H9 (cell line): ENCODE measurements around the gene SYNE3. TPM values are rescaled to one million over a fixed set of nuclear protein-coding genes. Genes with fewer than 3 reads are reported as not detected.

Experiments used
- DNase-seq: peaks from one replicate; pipeline ENCODE4 v3.0.0-alpha.2; 2017
- H2AFZ ChIP-seq: one replicate; pipeline ENCODE4 v1.6.1; 2013; ENCODE audit warnings: mild to moderate bottlenecking, low read length, control low read depth, moderate library complexity
- H2AK5ac ChIP-seq: 2 replicates; pipeline ENCODE4 v1.6.1; 2013; ENCODE audit warnings: low read length, control low read depth, mixed read lengths; ENCODE audit not compliant: insufficient read length
- H2BK120ac ChIP-seq: one replicate; pipeline ENCODE4 v1.6.1; 2013; ENCODE audit warnings: low read depth, mild to moderate bottlenecking, low read length, control low read depth, inconsistent platforms; ENCODE audit not compliant: poor library complexity, severe bottlenecking
- H2BK12ac ChIP-seq: 2 replicates; pipeline ENCODE4 v1.6.1; 2013; ENCODE audit warnings: low read length, control low read depth, mixed read lengths, low read depth; ENCODE audit not compliant: insufficient read length
- H2BK15ac ChIP-seq: 2 replicates; pipeline ENCODE4 v1.6.1; 2013; ENCODE audit warnings: low read depth, low read length, control low read depth
- H2BK20ac ChIP-seq: one replicate; pipeline ENCODE4 v1.6.1; 2013; ENCODE audit warnings: low read depth, mild to moderate bottlenecking, low read length, control low read depth, inconsistent platforms; ENCODE audit not compliant: poor library complexity, severe bottlenecking
- H2BK5ac ChIP-seq: 2 replicates; pipeline ENCODE4 v1.6.1; 2013; ENCODE audit warnings: low read length, control low read depth, mixed read lengths; ENCODE audit not compliant: insufficient read length
- H3K14ac ChIP-seq: 2 replicates; pipeline ENCODE4 v1.6.1; 2013; ENCODE audit warnings: low read length, control low read depth; ENCODE audit not compliant: insufficient read depth
- H3K18ac ChIP-seq: 2 replicates; pipeline ENCODE4 v1.6.1; 2013; ENCODE audit warnings: low read depth, mild to moderate bottlenecking, mixed read lengths, low read length, control low read depth; ENCODE audit not compliant: insufficient read length
- H3K23ac ChIP-seq: 2 replicates; pipeline ENCODE4 v1.6.1; 2013; ENCODE audit warnings: low read length, control low read depth, mixed read lengths, low read depth; ENCODE audit not compliant: insufficient read length
- H3K23me2 ChIP-seq: 2 replicates; pipeline ENCODE4 v1.6.1; 2013; ENCODE audit warnings: low read depth, mild to moderate bottlenecking, mixed read lengths, low read length, control low read depth; ENCODE audit not compliant: insufficient read length, poor library complexity, severe bottlenecking
- H3K27ac ChIP-seq: 2 replicates; pipeline ENCODE4 v1.5.1; 2013; ENCODE audit warnings: low read length, control low read depth, mixed read lengths, low read depth; ENCODE audit not compliant: insufficient read length
- H3K27me3 ChIP-seq: 2 replicates; pipeline ENCODE4 v1.6.1; 2013; ENCODE audit warnings: low read length, control low read depth, inconsistent platforms; ENCODE audit not compliant: insufficient read depth
- H3K4ac ChIP-seq: 2 replicates; pipeline ENCODE4 v1.6.1; 2013; ENCODE audit warnings: low read depth, mild to moderate bottlenecking, control low read depth, inconsistent platforms, low read length, moderate library complexity
- H3K4me1 ChIP-seq: 2 replicates; pipeline ENCODE4 v1.6.1; 2013; ENCODE audit warnings: low read length, control low read depth, inconsistent platforms; ENCODE audit not compliant: insufficient read depth
- H3K4me2 ChIP-seq: 2 replicates; pipeline ENCODE4 v1.6.1; 2013; ENCODE audit warnings: low read length, control low read depth, mixed read lengths; ENCODE audit not compliant: insufficient read length, insufficient read depth
- H3K56ac ChIP-seq: 2 replicates; pipeline ENCODE4 v1.6.1; 2013; ENCODE audit warnings: low read depth, mild to moderate bottlenecking, mixed read lengths, low read length, control low read depth; ENCODE audit not compliant: insufficient read length
- H3K79me1 ChIP-seq: 2 replicates; pipeline ENCODE4 v1.6.1; 2013; ENCODE audit warnings: low read depth, mild to moderate bottlenecking, moderate library complexity, low read length, control low read depth, inconsistent platforms; ENCODE audit not compliant: insufficient read depth, poor library complexity, severe bottlenecking
- H3K79me2 ChIP-seq: 2 replicates; pipeline ENCODE4 v1.6.1; 2013; ENCODE audit warnings: low read length, control low read depth, inconsistent platforms; ENCODE audit not compliant: insufficient read depth
- H3K9ac ChIP-seq: 2 replicates; pipeline ENCODE4 v1.6.1; 2013; ENCODE audit warnings: low read length, control low read depth, mixed read lengths; ENCODE audit not compliant: insufficient read length; ENCODE audit errors: extremely low read depth
- H3K9me3 ChIP-seq: one replicate; pipeline ENCODE4 v1.6.1; 2013; ENCODE audit warnings: low read depth, low read length, inconsistent platforms; ENCODE audit not compliant: control insufficient read depth
- H3T11ph ChIP-seq: one replicate; pipeline ENCODE4 v1.6.1; 2013; ENCODE audit warnings: mild to moderate bottlenecking, low read length, control low read depth, inconsistent platforms
- H4K20me1 ChIP-seq: one replicate; pipeline ENCODE4 v1.6.1; 2013; ENCODE audit not compliant: control insufficient read depth, insufficient read length, insufficient read depth
- H4K5ac ChIP-seq: 2 replicates; pipeline ENCODE4 v1.6.1; 2013; ENCODE audit warnings: low read depth, mild to moderate bottlenecking, mixed read lengths, low read length, control low read depth; ENCODE audit not compliant: insufficient read length
- H4K8ac ChIP-seq: replicated peaks from 2 replicates; pipeline ENCODE4 v1.6.1; 2013; ENCODE audit warnings: low read length, control low read depth, mixed read lengths, low read depth; ENCODE audit not compliant: insufficient read length
- H4K91ac ChIP-seq: 2 replicates; pipeline ENCODE4 v1.6.1; 2013; ENCODE audit warnings: low read depth, mild to moderate bottlenecking, moderate library complexity, mixed read lengths, low read length, control low read depth; ENCODE audit not compliant: insufficient read length
- H3K27ac Mint-ChIP-seq, 3 experiments: 2 replicates in 2 of 3; 3 replicates in 1 of 3; pipeline ENCODE4 v1.8.0; 2020 to 2021; ENCODE audit warnings: mixed read lengths in 3 of 3, mild to moderate bottlenecking in 1 of 3, moderate library complexity in 1 of 3
- H3K27me3 Mint-ChIP-seq: 2 replicates; pipeline ENCODE4 v1.8.0; 2021; ENCODE audit warnings: low read depth, mild to moderate bottlenecking, moderate library complexity, mixed read lengths
- H3K36me3 Mint-ChIP-seq, 3 experiments: 2 replicates in 2 of 3; 3 replicates in 1 of 3; pipeline ENCODE4 v1.8.0; 2020 to 2021; ENCODE audit warnings: low read depth in 3 of 3, mixed read lengths in 3 of 3; ENCODE audit not compliant: insufficient read depth in 1 of 3
- H3K4me1 Mint-ChIP-seq, 2 experiments: 2 replicates each; pipeline ENCODE4 v1.8.0; 2020; ENCODE audit warnings: mixed read lengths in 2 of 2
- H3K4me3 Mint-ChIP-seq, 2 experiments: 2 replicates in 1 of 2; 3 replicates in 1 of 2; pipeline ENCODE4 v1.8.0; 2020 to 2021; ENCODE audit warnings: mild to moderate bottlenecking in 2 of 2, mixed read lengths in 2 of 2, moderate library complexity in 1 of 2
- H3K9me3 Mint-ChIP-seq, 2 experiments: 2 replicates in 1 of 2; 3 replicates in 1 of 2; pipeline ENCODE4 v1.8.0; 2020; ENCODE audit warnings: mild to moderate bottlenecking in 2 of 2, mixed read lengths in 2 of 2, moderate library complexity in 1 of 2
- CTCF ChIP-seq: fragments of 200-600 bp; sonication (generic); conservative IDR thresholded peaks from 3 replicates; pipeline ENCODE4 v1.8.0; 2021; ENCODE audit warnings: antibody characterized with exemption, mild to moderate bottlenecking
- WGBS: extraction: QIAGEN DNeasy Blood & Tissue Kit; methylation state at CpG from one replicate; pipeline ENCODE4 v1.1.7; 2013; ENCODE audit warnings: missing lambda C conversion rate, low lambda C conversion rate, mixed read lengths; ENCODE audit not compliant: insufficient read length; ENCODE audit errors: extremely low coverage; 5-methylcytosine and 5-hydroxymethylcytosine counted together
- total RNA-seq: library from RNA; stranded (reverse); gene quantifications from 2 replicates; pipeline ENCODE4 v1.2.1, GENCODE V29; 2021

The SYNE3 gene
- total RNA-seq, 1 experiment from 2014 or later = 0.11 TPM

GRCh38 chr14:95496690-95497259, 19.7 kb downstream of the SYNE3 start:
- Histone ChIP-seq H2BK20ac (no peak overlapping the region), H3K79me1 (no peaks in the 10 kb centered on the region), H3K18ac (no peak overlapping the region), H3K9me3 (no peaks in the 10 kb centered on the region), H3K23ac (no peak overlapping the region), H2AFZ (no peak overlapping the region), H3K9ac (no peak overlapping the region), H3K4me1 (no peaks in the 10 kb centered on the region), H2BK120ac (no peak overlapping the region), H3K4ac (no peak overlapping the region), H4K5ac (no peak overlapping the region), H3K27me3 (no peaks in the 10 kb centered on the region), H4K20me1 (peaks cover 2% of the 10 kb centered on the region), H4K8ac (no peak overlapping the region), H3T11ph (no peak overlapping the region), H2BK15ac (no peak overlapping the region), H2BK12ac (no peak overlapping the region), H2AK5ac (no peak overlapping the region), H3K14ac (no peak overlapping the region), H3K79me2 (no peaks in the 10 kb centered on the region), H3K27ac (no peak overlapping the region), H3K56ac (no peak overlapping the region), H4K91ac (no peak overlapping the region), H2BK5ac (no peak overlapping the region), H3K23me2 (no peaks in the 10 kb centered on the region), H3K4me2 (no peak overlapping the region)
- Mint-ChIP-seq H3K4me3 (no peak overlapping the region), H3K27me3 (peaks cover 9% of the 10 kb centered on the region), H3K27ac (peak overlapping the region in 1 of 3 experiments; percentile 48; a peak in 2 of 7 replicates), H3K4me1 (peaks cover 5 to 9% of the 10 kb centered on the region in 2 experiments), H3K36me3 (no peaks in the 10 kb centered on the region), H3K9me3 (peaks cover 0 to 3% of the 10 kb centered on the region in 2 experiments; a peak in 1 of 5 replicates)
- no CpG with 5 or more reads among the region's 4 CpGs for WGBS
- DNase-seq = no peak
- TF ChIP-seq CTCF = no peak
